Dedifferentiated amniotic fluid mesenchymal stem cell (primary cell): ENCODE measurements around the gene GPR82.
"Not testable (repeated sequence)": the region's sequence is repeated elsewhere in the genome, so short reads cannot be mapped to it uniquely, and the experiment has no call there.

Experiments
- DNase-seq: peaks from one replicate; pipeline ENCODE4 v3.0.0-alpha.2; 2016; ENCODE audit errors: extremely low spot score

Gene GPR82, protein sequence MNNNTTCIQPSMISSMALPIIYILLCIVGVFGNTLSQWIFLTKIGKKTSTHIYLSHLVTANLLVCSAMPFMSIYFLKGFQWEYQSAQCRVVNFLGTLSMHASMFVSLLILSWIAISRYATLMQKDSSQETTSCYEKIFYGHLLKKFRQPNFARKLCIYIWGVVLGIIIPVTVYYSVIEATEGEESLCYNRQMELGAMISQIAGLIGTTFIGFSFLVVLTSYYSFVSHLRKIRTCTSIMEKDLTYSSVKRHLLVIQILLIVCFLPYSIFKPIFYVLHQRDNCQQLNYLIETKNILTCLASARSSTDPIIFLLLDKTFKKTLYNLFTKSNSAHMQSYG

DNA sequence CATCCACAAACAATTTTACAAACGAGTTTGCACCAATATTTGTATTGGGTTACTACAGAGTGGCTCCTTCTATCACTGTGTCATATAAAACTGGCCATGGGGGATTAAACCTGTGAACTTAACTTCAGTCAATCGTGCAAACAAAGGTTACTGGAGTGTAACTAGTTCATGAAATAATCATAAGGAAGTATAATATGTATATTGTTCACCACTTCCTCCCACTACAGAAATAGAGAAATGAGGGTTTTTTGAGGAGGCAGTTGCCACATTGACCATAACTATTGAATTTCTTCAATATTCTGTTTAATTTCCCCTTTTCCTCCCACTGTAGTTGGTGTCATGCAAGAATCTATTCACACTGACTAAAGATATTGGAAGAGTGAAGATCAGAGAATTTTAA, at the start of gene GPR82:
GPR82 (plus strand) TSS at position 356 of the 400 bp plus-strand sequence. CDS start 2,846 bp downstream, outside the sequence.
- no peak for DNase-seq

DNA sequence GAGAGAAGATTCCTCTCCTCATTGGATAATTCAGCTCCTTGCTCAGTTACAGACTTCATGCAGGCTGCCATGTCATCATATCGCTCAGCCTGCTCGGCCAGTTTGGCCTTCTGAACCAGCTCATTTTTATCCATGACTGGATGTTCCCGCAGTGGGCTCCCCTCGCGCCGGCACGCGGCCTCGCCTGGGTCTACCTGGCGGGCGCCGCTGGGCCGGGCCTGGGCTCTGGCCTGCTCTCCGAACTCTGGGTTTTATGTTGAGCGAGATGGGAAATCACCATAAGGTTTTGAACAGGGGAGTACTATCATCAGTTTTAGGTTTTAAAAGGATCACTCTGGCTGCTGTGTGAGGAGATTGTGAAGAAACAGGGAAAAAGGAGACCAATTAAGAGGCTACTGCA, 47.6 kb upstream of the GPR82 start:
- not testable (repeated sequence) for DNase-seq

DNA sequence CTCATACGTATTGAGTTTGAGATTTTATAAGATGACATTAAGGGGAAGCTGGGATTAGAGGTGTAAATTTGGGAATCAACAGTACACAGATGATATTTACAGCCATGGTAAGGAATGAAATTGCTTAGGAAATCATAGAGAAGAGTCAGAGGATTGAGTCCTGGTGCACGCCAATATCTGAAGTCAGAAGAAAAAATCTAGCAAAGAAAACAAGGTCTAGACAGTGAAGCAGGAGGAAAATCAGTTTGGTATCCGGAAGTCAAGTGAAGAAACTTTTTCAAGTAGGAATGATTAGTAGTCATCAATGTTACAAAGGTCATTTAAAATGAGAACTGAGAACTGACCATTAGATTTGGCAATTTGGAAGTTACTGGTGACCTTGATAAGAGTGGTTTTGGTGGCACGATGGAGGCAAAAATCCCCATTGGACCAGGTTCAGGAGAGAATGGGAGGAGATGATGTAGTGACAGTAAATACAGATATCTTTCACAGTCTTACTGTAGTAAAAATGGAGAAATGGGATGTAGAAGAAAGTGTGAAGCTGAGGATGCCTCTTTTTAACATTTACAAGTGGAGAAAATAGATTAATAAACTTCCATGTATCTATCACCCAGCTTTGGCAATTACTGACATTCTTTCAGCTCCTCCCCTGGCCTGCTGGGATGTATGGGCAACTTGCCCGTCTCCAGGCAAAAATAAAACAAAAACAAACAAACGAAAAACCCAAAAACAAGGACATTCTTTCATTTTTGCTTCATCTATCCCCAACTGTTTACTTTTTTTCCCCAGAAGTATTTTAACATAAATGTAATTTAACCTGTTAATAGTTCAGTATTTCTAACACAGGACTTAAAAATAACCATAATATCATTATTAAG, 46.6 kb upstream of the GPR82 start:
- no peak for DNase-seq

DNA sequence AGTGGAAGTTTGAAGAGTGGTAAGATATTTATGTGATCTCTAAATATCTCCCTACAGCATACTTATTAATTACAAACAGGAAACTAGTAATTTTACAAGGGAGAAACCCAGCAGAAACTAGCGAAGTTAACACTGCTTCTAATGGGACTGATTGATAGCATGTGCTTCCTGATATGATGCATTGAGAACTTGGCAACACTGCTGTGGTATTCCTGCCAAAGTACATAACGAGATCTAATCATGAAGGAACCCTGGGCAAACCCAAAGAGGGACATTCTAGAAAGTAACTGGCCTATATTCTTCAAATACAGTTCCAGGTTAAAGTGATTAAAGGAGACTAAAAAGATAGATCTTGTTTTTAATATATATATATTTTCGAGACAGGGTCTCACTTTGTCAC, 39.8 kb upstream of the GPR82 start:
- DNase-seq = no peak

DNA sequence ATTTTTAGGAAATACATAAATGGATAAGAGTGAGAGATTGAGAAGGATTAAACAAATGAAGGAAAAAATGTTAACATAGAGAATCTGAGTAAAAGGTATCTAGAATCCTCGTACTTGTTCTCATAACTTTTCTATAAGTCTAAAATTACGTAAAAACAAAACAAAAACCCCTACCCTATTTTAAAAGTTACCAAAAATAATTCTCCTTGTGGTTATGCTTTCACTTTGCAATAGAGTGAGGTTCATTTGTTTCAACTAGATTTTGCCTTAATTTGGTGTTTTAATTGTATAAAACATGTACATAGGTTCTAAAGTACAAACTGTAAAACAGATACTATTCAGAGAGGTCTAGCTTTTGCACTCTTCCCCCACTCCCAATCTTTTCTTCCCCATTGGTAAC, 39.0 kb upstream of the GPR82 start:
- no peak for DNase-seq

DNA sequence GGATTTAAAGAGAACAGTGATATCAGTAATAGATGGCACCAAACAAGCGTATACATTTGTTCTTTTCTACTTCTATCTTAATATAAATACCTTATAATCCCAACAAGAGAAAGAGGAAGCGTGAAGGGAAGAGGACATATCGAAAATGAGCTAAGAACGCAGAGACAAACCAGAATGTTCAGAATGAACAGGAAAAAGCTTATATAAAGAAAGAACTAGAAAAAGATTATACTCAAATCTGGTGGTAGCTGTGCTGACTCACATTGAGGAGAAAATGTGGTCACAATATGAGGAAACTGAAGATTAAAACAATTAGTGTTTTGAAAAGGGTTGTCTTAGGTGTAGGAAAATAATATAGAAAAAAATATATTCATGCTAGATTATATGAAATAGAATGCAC, 37.2 kb upstream of the GPR82 start:
- DNase-seq = no peak

DNA sequence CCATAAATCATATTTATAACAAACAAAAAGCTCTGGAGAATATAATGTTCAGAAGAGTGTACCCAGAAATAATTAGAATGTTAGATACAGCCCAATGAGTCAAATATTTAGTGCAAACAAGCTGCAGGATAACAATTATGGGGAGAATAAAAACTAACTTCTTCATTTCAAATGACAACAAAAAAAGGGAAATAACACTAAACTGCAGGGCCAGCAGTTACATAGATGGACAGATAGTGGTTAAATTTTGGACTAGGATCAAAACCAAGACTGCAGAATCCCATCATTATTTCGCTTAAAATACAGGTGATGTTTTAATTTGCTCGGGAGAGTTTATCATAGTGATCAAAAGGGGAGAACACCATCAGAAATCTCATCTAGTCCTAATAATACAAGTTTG, 35.8 kb upstream of the GPR82 start:
- DNase-seq = no peak

DNA sequence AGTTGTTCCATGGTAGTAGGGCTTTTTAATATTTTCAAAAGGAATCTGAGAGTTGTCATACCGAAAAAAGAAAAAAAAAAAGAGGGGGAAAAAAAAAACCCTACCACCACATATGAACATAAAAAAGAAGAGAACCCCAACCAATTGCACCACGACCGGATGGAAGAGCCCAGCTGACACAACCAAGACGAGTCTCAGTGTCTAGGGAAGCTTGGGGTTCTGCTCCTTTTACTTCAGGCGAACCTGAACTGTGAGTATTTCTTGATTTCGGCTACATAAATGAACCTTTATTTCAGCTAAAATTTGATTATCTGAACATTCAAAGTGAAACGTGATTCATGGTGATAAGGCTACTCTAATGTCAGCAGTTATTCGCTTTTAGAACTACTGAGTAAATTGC, 35.1 kb upstream of the GPR82 start, which contains the start of gene GPR34:
GPR34 (plus strand) TSS at position 139 of the 400 bp plus-strand sequence. CDS start 6,661 bp downstream, outside the sequence.
- no peak for DNase-seq

DNA sequence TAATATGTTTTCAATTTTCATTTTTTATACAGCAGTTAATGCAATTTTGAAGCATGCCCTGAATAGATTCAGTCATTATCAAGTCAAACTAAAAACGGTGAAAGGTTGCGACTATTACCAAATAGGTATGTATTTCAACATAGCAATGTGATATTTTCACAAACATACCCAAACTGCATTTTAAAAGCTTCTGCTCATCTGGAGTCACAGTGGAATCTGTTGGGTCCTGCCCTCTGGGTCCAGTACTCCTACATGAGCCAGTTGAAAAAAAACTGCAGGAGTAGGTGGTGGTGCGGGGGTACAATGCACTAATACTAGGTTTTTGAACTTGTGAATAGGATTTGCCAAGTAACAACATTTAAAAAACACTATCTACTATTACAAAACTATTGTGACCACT, 34.3 kb upstream of the GPR82 start:
- no peak for DNase-seq

DNA sequence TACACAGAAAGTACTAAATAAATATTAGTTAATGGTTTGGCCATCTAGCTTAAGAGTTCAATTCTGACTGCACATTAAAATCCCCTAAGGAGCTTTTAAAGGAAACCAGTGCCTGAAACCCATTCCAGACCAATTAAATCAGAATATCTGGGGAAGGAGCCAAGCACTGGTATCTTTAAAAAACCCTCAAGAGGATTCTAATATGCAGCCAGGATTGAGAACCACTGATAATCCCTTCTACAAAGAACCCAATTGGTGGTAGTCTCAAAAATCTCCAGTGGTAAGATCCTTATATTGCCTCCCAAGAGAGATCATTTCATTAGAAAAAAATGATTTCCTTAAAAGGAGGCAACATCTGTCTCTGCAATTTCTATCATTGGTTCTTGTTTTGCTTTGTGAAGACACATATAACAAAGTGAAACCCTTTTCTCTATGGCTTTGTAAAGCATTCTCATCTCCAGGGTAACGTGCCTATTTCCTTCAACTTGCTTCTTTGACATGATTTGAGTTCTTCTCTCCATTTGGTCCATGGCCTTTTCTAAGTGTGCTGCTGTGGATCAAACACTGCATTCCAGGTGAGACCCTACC, 31.7 kb upstream of the GPR82 start:
- no peak for DNase-seq

DNA sequence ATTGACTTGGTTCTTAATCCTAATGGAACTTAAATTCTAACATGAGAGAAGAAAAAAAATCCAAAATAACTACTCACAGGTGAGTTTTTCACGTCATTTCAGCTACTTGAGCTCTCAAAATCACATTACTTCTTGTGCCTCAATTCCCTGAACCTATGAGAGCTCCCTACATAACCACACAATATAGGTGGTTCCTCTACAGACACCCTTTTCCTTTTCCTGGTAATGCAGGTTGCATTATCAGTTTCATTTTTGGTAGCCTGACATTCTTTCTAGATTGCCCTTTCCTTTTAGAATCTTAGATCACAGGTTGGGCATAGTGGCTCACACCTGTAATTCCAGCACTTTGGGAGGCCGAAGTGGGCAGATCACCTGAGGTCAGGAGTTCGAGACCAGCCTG, 31.0 kb upstream of the GPR82 start:
- no peak for DNase-seq

DNA sequence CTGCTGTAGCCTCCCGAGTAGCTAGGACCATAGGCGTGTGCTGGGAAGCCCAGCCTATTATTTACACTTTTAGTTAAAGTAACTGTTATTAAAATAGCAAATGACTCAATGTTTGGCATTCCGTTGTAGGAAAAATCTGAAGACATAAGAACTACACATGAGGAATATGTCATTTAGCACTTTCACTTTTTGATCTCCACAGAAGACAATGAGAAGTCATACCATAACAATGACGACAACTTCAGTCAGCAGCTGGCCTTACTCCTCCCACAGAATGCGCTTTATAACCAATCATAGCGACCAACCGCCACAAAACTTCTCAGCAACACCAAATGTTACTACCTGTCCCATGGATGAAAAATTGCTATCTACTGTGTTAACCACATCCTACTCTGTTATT, 28.6 kb upstream of the GPR82 start:
- DNase-seq = no peak

DNA sequence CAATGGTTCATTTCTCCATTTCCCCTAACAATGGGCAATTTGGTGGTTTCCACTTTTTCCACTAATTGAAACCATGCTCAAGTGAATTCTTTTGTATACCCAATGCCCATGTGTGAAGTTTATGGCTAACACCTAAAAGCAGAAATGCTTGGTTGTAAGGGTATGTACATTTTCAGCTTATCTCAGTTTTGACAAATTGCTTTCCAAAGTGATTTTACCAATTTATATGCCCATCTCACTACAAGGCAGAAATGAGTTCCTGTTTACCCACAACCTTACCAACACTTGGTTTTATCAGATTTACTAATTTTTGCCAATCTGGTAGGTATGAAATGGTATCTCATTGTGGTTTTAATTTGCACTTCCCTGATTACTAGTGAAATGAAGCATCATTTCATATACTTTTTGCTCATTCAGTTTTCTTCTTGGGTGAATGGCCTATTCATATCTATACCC, 20.4 kb upstream of the GPR82 start:
- DNase-seq = no peak

DNA sequence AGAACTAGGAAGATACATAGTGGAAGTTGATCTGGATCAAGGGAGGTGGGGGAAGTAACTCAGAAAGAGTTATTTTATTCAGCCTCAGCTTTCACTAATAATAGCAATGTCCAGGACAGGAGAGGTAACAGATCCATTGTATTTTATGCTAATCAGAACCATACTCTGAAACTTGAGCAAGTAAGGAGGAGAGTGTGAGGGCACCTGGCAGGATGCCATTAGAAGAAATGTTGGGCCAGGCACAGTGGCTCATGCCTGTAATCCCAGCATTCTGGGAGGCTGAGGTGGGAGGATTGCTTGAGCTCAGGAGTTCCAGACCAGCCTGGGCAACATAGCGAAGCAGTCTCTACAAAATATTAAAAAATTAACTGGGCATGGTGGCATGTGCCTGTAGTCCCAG, 18.9 kb upstream of the GPR82 start:
- DNase-seq = no peak

DNA sequence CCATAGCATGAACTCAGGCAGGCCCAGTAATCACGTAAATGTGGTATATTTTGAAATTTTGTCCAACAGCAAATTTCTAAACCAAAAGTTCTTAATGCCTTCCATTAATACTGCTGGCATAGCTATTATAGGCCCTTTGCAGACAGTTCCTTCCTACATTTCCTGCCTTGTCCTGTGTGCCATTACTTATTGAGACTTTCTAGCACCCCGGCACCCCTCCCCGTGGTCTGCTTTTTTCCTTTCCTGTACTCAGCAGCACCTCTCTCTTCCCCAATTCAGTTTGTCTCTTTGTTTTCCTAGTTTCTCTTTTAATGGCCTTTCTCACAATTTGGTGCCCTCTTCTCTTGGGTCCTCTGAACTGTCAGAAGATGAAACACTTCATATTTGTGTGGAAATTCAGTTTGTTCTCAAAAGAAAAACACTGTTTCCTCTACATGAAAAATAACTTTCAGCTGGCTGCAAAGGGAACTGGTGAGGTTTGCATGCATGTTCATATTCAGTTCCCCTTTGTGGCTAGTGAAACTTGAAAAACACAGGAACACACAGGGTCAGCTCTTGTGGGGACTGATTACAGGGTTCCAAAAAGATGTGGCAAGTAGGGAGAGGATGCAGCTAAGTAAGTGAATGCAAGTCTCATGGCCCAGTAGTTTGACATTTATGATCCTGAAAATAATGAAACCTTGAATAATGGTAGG, 18.2 kb upstream of the GPR82 start:
- no peak for DNase-seq

DNA sequence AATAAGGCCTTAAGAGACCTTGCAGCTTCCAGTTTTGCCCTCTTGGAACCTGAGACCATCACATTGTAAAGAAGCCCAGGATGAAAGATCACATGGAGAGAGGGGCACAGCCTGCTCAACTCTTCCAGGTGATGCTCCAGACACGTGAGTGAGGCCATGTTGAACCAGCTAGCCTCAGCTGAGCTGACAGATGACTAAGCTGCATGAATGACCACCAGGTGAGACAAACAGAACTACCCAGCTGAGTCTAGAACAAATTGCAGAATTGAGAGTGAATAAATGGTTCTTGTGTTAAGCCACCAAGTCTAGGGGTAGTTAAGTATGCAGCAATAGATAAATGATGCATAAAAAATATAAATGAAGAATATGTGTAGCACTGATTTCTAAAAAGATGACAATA, 16.8 kb upstream of the GPR82 start:
- no peak for DNase-seq

DNA sequence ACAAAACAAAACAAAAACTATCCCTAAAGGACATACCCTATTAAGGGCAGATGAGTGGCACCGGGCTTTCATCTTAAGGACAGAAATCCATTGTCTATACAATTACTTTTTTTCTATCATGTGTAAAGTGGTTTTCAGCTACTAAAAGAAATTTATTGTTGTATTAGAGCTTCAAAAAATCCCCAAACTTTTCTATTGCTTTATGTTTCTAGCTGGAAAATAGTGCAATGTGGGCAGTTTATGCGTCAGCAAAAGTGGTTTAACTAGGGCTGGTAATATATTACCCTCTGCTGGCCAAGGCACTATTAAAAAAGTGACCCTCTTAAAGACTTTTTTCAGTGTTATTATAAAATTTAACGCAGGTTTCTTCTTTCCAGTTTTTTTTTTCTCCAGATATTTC, 15.5 kb upstream of the GPR82 start:
- no peak for DNase-seq

DNA sequence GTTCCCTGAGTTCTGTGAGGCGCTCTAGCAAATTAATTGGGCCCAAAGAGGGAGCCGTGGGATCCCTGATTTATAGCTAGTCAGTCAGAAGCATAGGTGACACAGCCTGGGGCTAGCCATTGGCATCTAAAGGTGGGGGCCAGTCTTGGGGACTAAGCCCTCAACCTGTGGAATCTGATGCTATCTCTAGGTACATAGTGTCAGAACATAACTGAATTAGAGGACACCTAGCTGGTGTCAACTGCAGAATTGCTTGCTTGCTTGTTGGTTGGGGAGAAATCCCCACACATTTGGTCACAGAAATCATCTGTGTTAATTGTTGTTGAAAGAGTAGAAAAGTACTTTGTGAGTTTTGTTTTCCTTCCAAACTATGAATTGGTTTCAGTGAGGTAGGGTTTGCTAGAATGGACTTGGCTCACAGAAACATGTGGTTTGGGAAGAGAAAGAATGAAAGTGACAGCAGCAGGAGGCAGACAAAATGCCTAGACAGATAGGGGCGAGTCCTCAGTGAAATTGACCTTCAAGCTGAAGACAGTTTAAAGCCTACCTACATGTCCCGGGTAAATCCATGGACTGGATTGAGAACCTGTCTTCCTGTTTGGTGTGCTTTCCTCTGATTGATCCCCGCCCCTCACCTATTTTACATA, 12.8 kb upstream of the GPR82 start:
- no peak for DNase-seq

DNA sequence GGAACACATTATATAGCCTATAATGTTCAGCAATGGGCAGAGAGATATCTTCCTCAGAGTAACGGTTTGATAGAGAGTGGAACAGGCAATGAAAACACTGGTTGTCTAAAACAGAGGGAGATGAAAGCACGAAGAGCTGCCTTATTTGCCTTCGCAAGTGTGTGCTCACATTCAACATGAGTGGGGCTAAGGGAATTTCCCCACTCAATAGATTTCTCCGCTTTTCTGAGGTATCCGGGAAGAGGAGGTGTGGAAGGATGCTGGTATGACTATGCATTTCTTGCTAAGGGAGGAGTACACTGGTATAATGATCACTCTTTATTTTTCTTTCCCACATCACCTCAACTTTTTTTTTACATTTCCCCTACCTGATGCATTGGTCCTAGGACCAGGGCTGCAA, 7.8 kb upstream of the GPR82 start:
- DNase-seq = no peak

DNA sequence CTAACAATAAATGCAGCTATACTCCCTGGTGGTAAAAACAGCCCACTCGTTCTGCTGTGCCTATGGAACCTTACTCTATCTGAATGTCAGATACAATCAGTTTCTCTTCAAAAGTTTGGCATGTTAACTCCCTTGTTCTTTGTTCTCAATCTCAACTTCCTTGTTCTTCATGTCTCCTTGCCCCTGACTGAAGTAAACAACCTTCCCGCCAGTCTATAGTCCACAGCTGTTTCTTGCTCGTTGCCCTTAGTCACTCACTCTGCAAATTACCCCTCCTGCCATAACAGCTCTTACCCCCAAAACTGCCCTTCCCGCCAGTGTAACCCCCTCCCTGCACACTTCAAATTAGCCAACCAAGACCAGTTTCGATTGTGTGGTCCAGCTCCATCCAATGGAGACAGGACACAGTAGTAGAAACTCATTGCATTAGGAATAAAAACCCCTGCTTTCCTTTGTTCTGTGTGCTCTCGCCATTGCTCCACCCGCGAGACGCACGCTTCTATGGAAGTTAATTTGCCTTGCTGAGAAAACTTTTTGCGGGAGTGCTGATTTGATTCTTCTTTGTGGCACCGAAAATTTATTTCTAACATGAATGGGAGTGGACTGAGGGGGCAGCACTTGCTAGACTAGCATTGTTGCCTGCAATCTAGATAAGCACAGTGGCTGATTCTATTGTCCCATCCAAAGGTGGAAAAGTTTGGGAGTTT, 7.1 kb upstream of the GPR82 start:
- DNase-seq = no peak
